Transverse colon (tissue), 4 donors: ENCODE results near the gene HJV. TPM values are rescaled to one million over a fixed set of nuclear protein-coding genes. Genes with fewer than 3 reads are reported as not detected.

Experiments
- DNase-seq: peaks from one replicate; pipeline ENCODE4 v3.0.0-alpha.2; 2019
- H3K27ac ChIP-seq, 4 donors: fragments of 200-600 bp; sonication (generic); 2 replicates each; pipeline ENCODE4 v1.5.1; 2016 to 2018; ENCODE audit warnings: inconsistent platforms in 4 of 4
- H3K27me3 ChIP-seq: fragments of 200-600 bp; sonication (generic); 2 replicates; pipeline ENCODE4 v1.5.1; 2017; ENCODE audit warnings: inconsistent platforms
- H3K36me3 ChIP-seq, 4 donors: fragments of 200-600 bp; sonication (generic); 2 replicates each; pipeline ENCODE4 v1.5.1; 2017 to 2019; ENCODE audit warnings: inconsistent platforms in 4 of 4
- H3K4me1 ChIP-seq, 4 donors: fragments of 200-600 bp; sonication (generic); 2 replicates each; pipeline ENCODE4 v1.5.1; 2017 to 2020; ENCODE audit warnings: inconsistent platforms in 4 of 4
- H3K4me3 ChIP-seq, 4 donors: fragments of 200-600 bp; sonication (generic); 1 replicate in 1 of 4; 2 replicates in 3 of 4; pipeline versions ENCODE4 v1.5.1 to v1.6.1; 2017 to 2019; ENCODE audit warnings: inconsistent platforms in 4 of 4
- H3K9me3 ChIP-seq, 2 donors: fragments of 200-600 bp; sonication (generic); 2 replicates each; pipeline ENCODE4 v1.5.1; 2017 to 2019; ENCODE audit warnings: inconsistent platforms in 2 of 2
- CTCF ChIP-seq, 5 experiments: fragments of 200-600 bp in 3 of 5; fragments of 450-650 bp in 2 of 5; sonication (generic) in 3 of 5; IDR thresholded peaks; 1 replicate in 2 of 5; 2 replicates in 3 of 5; pipeline ENCODE4 v1.5.1; 2016 to 2017; ENCODE audit warnings: antibody characterized with exemption in 5 of 5, inconsistent platforms in 3 of 5, mild to moderate bottlenecking in 2 of 5, moderate library complexity in 1 of 5
- EP300 ChIP-seq: sonication (generic); formaldehyde crosslinking; IDR thresholded peaks from one replicate; pipeline ENCODE4 v1.6.1; 2017; ENCODE audit warnings: antibody characterized with exemption, low read depth
- POLR2A ChIP-seq: fragments of 450-650 bp; IDR thresholded peaks from one replicate; pipeline ENCODE4 v1.6.1; 2016; ENCODE audit warnings: antibody characterized with exemption, mild to moderate bottlenecking, moderate library complexity
- POLR2AphosphoS5 ChIP-seq, 3 donors: sonication (generic); formaldehyde crosslinking; IDR thresholded peaks; one replicate each; pipeline ENCODE4 v1.6.1; 2016; ENCODE audit warnings: antibody characterized with exemption in 3 of 3
- WGBS, 2 donors: methylation state at CpG; one replicate each; pipeline ENCODE4 v1.1.5; 2018; ENCODE audit warnings: low coverage in 1 of 2; 5-methylcytosine and 5-hydroxymethylcytosine counted together
- in situ Hi-C, 4 donors: fragments of 200-750 bp; cut with MboI; loops; one replicate each; pipeline versions ENCODE4 v1.15.0 to v1.15.1; 2017; ENCODE audit warnings: low sequenced_read_pairs in 3 of 4, low pct_ligation_motif_present in 1 of 4, low pct_unique_long_range_greater_than_20kb in 1 of 4
- intact Hi-C: fragments of 100-400 bp; cut with DNase I; formaldehyde crosslinking; loops from one replicate; pipeline ENCODE4 v1.15.1; 2023; ENCODE audit warnings: low total_unique reads
- total RNA-seq, 4 donors: library from RNA; depleted of rRNA; stranded (reverse); fragments of >200 nt; gene quantifications; one replicate each; pipeline ENCODE4 v1.1.0, GENCODE V29; 2016

Gene HJV
- total RNA-seq, 4 donors from 2014 or later: 0.27 TPM; not detected in 3

DNA sequence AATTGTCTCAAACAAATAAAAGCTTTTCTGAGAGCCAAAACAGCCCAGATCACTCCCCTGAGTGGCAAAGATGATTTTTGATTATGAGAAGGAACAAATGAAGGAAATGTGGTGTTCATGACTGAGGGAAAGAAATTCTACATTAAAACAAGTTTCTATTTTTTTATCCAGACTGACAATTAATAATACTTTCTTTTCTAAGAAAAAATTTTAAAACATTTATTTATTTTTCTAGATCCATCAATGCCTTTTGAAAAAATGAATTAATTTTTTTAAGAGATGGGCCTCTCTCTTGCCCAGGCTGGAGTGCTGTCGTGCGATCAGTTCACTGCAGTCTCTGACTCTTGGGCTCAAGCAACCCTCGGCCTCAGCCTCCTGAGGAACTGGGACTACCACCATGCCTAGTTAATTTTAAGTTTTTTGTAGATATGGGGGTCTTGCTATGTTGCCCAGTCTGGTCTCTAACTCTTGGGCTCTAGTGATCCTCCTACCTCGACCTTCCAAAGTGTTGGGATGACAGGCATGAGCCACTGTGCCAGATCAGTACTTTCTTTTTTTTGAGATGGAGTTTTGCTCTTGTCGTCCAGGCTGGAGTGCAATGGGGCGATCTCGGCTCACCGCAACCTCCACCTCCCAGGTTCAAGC is 13.9 kb downstream of the HJV start:
- DNase-seq: no peak
- H3K4me3 ChIP-seq: no peak overlapping the region
- H3K36me3 ChIP-seq: no peaks in the 10 kb centered on the region
- in situ Hi-C loops (loop anchor here in 1 of 4 donors (25.0 kb wide), 1 partner anchor 120 kb away; the partner anchor contains the start of gene ANKRD35), intact Hi-C loops (no loop called here)
- H3K27me3 ChIP-seq: no peaks in the 10 kb centered on the region
- no peaks in the 10 kb centered on the region for H3K9me3 ChIP-seq
- peaks cover 8 to 42% (median 21%) of the 10 kb centered on the region in 4 donors for H3K4me1 ChIP-seq
- H3K27ac ChIP-seq: peak overlapping the region; percentile 68 to 88 (median 76)
- TF ChIP-seq POLR2A (no peak), EP300 (no peak), CTCF (IDR thresholded peaks at IDR 0.05) (peak in 1 of 5 experiments; percentile 17), POLR2AphosphoS5 (IDR thresholded peaks at IDR 0.05) (no peak)
- 85 to 89% methylated on average over 8 of the region's 8 CpGs for WGBS, 2 donors

- Histone ChIP-seq H3K4me3 (no peak overlapping the region), H3K36me3 (no peaks in the 10 kb centered on the region), H3K27me3 (no peaks in the 10 kb centered on the region), H3K27ac (peak overlapping the region in 3 of 4 donors; percentile 45 to 99 (median 98)), H3K4me1 (peaks cover 17 to 58% (median 42%) of the 10 kb centered on the region in 4 donors), H3K9me3 (no peaks in the 10 kb centered on the region)
- 78 to 98% methylated on average over 1 to 2 of the region's 2 CpGs for WGBS, 2 donors
- in situ Hi-C loops (loop anchor here in 1 of 4 donors (25.0 kb wide), 1 partner anchor 114 kb away; the partner anchor contains the start of gene ANKRD35), intact Hi-C loops (no loop called here)
- TF ChIP-seq EP300: no peak
- no peak for TF ChIP-seq CTCF (IDR thresholded peaks at IDR 0.05)
- no peak for TF ChIP-seq POLR2A
- TF ChIP-seq POLR2AphosphoS5 (IDR thresholded peaks at IDR 0.05): no peak
- DNase-seq: no peak
Observed at GRCh38 chr1:146001709-146002108, 19.8 kb downstream of the HJV start.

DNA sequence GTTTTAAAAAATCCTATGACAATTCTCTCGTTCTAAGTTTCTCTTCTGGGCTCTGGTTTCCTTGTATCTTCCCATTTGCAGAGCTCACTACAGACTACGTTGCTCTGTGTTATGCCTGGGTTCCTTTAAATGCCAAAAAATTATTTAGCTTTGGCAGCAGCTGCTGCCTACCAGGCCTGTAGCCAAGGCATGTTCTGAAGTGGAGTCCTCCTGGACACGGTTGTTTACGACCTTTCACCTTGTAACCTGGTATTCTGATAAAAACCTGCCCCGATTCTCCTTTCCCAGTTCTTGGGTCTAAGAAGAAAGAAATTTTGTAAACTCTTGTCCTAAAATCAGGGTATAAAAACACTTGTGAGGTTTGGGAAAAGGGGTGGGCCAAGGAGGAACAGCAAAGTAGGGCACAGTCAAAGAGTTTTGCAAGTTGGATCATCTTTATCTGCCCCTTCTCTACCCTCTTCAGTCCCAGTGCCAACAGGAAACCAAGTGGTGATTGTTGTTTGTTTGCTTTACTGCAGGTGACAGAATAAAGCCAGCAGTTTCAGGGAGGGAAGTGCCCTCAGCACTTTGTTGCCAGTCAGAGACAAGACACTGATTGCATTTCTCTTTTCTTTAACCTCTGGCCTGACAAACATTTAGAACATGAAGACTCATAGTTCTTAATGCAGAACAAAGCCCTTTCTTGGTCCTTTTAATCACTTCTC is 22.1 kb downstream of the HJV start:
- intact Hi-C loops (loop anchor here (2.0 kb wide), 1 partner anchor 21 kb away; no protein-coding TSS in a partner anchor), in situ Hi-C loops (loop anchor here in 1 of 4 donors (25.0 kb wide), 1 partner anchor 112 kb away; the partner anchor contains the start of gene ANKRD35)
- no peaks in the 10 kb centered on the region for H3K9me3 ChIP-seq
- peak; percentile 15 to 90 (median 60) for TF ChIP-seq POLR2AphosphoS5 (IDR thresholded peaks at IDR 0.05)
- TF ChIP-seq POLR2A: peak; percentile 65
- TF ChIP-seq EP300: no peak
- TF ChIP-seq CTCF (IDR thresholded peaks at IDR 0.05): no peak
- peak; percentile 65 for DNase-seq
- peaks cover 9 to 44% (median 31%) of the 10 kb centered on the region in 4 donors for H3K4me1 ChIP-seq
- H3K4me3 ChIP-seq: peak overlapping the region in 2 of 4 donors; percentile 6 to 18
- H3K27me3 ChIP-seq: no peaks in the 10 kb centered on the region
- peak overlapping the region; percentile 96 to 99 (median 98) for H3K27ac ChIP-seq
- 9 to 18% methylated on average over 4 to 5 of the region's 5 CpGs for WGBS, 2 donors
- peaks cover 0 to 17% (median 6%) of the 10 kb centered on the region in 4 donors for H3K36me3 ChIP-seq

DNA sequence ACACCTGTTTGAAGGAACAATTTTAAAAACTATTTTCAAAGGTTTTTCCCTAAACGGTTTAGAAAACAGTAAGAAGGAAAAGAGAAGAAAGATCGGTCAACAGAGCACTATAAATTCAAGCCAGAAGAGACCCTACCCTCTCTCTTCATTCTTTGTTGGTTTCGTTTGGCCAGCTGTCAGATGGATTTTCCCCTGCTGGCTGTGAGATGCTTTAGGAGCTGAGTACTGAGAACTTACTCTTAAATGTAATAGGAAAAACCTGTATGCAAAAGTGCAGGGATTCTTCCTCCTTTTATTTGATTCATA is 23.9 kb downstream of the HJV start:
- Histone ChIP-seq H3K27ac (peak overlapping the region; percentile 96 to 99 (median 98)), H3K27me3 (no peaks in the 10 kb centered on the region), H3K4me1 (peaks cover 9 to 51% (median 43%) of the 10 kb centered on the region in 4 donors), H3K9me3 (no peaks in the 10 kb centered on the region), H3K36me3 (peaks cover 7 to 35% (median 18%) of the 10 kb centered on the region in 4 donors), H3K4me3 (peak overlapping the region; percentile 20 to 92 (median 74))
- 0 to 6% methylated on average over 3 of the region's 3 CpGs for WGBS, 2 donors
- TF ChIP-seq CTCF (IDR thresholded peaks at IDR 0.05) (peak in 2 of 5 experiments; percentile 41 to 42), EP300 (no peak)
- intact Hi-C loops: loop anchor here (2.0 kb wide), 1 partner anchor 19 kb away; no protein-coding TSS in a partner anchor
- DNase-seq: no peak
- in situ Hi-C loops: no loop called here
